Panc1 (cell line): Measurements from ENCODE around the gene OTUD1. TPM values are rescaled to one million over a fixed set of nuclear protein-coding genes. Genes with fewer than 3 reads are reported as not detected.

Source experiments
- ATAC-seq: fragments of 200-7000 bp; cut with Tn5 transposase; 2 replicates; pipeline ENCODE4 v1.9.1; 2020; ENCODE audit warnings: mild to moderate bottlenecking, moderate library complexity
- BruUV-seq: library from RNA; stranded (reverse); fragments of 400-500 nt; replicated peaks from 2 replicates; lab custom pipeline; 2021; lab: Mats Ljungman, UMichigan
- CTCF ChIA-PET: fragments of 300-600 bp; sonication (Branson Sonifier 250); formaldehyde crosslinking; loops from one replicate; lab custom pipeline; 2022; ENCODE audit warnings: antibody characterized with exemption; lab: Charles Lee
- POLR2A ChIA-PET: fragments of 300-600 bp; sonication (Branson Sonifier 250); formaldehyde crosslinking; loops from one replicate; lab custom pipeline; 2022; ENCODE audit warnings: antibody characterized with exemption; lab: Charles Lee
- DNase-seq: peaks from one replicate; pipeline ENCODE4 v3.0.0-alpha.2; 2010; ENCODE audit warnings: low read depth, low spot score
- H3K27ac ChIP-seq: 2 replicates; pipeline ENCODE4 v1.5.1; 2011; ENCODE audit warnings: mild to moderate bottlenecking, low read length, inconsistent platforms
- H3K27me3 ChIP-seq: fragments of 200-500 bp; sonication (Bioruptor generic); 2 replicates; pipeline ENCODE4 v1.6.0; 2014; ENCODE audit warnings: low read length, inconsistent platforms; ENCODE audit not compliant: control insufficient read depth, insufficient read depth
- H3K36me3 ChIP-seq: fragments of 200-500 bp; sonication (Bioruptor generic); 2 replicates; pipeline ENCODE4 v1.5.1; 2014; ENCODE audit warnings: inconsistent platforms, mild to moderate bottlenecking, low read length, moderate library complexity; ENCODE audit not compliant: control insufficient read depth, insufficient read depth
- H3K4me1 ChIP-seq: 2 replicates; pipeline ENCODE4 v1.5.1; 2011; ENCODE audit warnings: inconsistent platforms, mild to moderate bottlenecking, low read length, moderate library complexity; ENCODE audit not compliant: control insufficient read depth, insufficient read depth
- H3K4me3 ChIP-seq, 2 experiments: 2 replicates each; pipeline ENCODE4 v1.5.1; 2011 to 2012; ENCODE audit warnings: low read depth in 2 of 2, low read length in 2 of 2, mild to moderate bottlenecking in 2 of 2, inconsistent platforms in 1 of 2, moderate library complexity in 1 of 2
- H3K9me3 ChIP-seq: fragments of 200-500 bp; sonication (Bioruptor generic); 2 replicates; pipeline ENCODE4 v1.5.1; 2014; ENCODE audit warnings: low read depth, mild to moderate bottlenecking, inconsistent platforms, low read length, moderate library complexity; ENCODE audit not compliant: control insufficient read depth, insufficient read depth
- CTCF ChIP-seq: fragments of 450-650 bp; IDR thresholded peaks from 2 replicates; pipeline ENCODE4 v1.5.1; 2017; ENCODE audit warnings: mild to moderate bottlenecking
- POLR2AphosphoS5 ChIP-seq: IDR thresholded peaks from 2 replicates; pipeline ENCODE4 v1.6.1; 2012; ENCODE audit warnings: mild to moderate bottlenecking, low read depth, low read length, moderate library complexity
- REST ChIP-seq, 2 experiments: IDR thresholded peaks; 2 replicates each; pipeline ENCODE4 v1.6.1; 2011 to 2012; ENCODE audit warnings: low read depth in 2 of 2, control low read depth in 1 of 2, low read length in 1 of 2, mild to moderate bottlenecking in 1 of 2, moderate library complexity in 1 of 2; ENCODE audit not compliant: insufficient read depth in 1 of 2
- SIN3A ChIP-seq: IDR thresholded peaks from 2 replicates; pipeline ENCODE4 v1.6.1; 2012; ENCODE audit warnings: low read depth, mild to moderate bottlenecking, low read length, moderate library complexity, borderline replicate concordance; ENCODE audit not compliant: insufficient read depth
- TCF7L2 ChIP-seq: IDR thresholded peaks from 2 replicates; pipeline ENCODE4 v1.6.1; 2011; ENCODE audit warnings: mild to moderate bottlenecking, low read depth, low read length, inconsistent platforms
- in situ Hi-C: cut with HindIII; loops from 2 replicates; pipeline ENCODE4 v1.10.0; 2016; ENCODE audit warnings: low sequenced_read_pairs, low pct_unique_long_range_greater_than_20kb
- intact Hi-C: fragments of 100-400 bp; cut with micrococcal nuclease; formaldehyde crosslinking; loops from one replicate; pipeline ENCODE4 v1.10.0; 2022; ENCODE audit not compliant: unreplicated experiment
- total RNA-seq: library from RNA; stranded (reverse); gene quantifications from one replicate; pipeline ENCODE4 v1.2.1, GENCODE V29; 2021; ENCODE audit not compliant: unreplicated experiment

Gene OTUD1
- total RNA-seq, 1 experiment from 2014 or later: 2.8 TPM

- Histone ChIP-seq H3K27ac (no peak overlapping the region), H3K36me3 (no peaks in the 10 kb centered on the region), H3K27me3 (no peaks in the 10 kb centered on the region), H3K4me1 (no peaks in the 10 kb centered on the region), H3K4me3 (no peak overlapping the region), H3K9me3 (no peaks in the 10 kb centered on the region)
- TF ChIP-seq TCF7L2 (no peak), POLR2AphosphoS5 (no peak), CTCF (no peak), SIN3A (no peak), REST (IDR thresholded peaks at IDR 0.05; ENCODE audit: insufficient read depth in 1 of 2, low read depth in 2 of 2, low read length in 1 of 2) (no peak)
- intact Hi-C loops (no loop called here), in situ Hi-C loops (no loop called here)
- ChIA-PET CTCF (no interaction called here), POLR2A (no interaction called here)
- DNase-seq: no peak
- no peak for ATAC-seq
- no TSS peak for BruUV-seq
These were observed 16.9 kb upstream of the OTUD1 start for GRCh38 chr10:23422003-23422411.

GRCh38 chr10:23432166-23432565, 6.7 kb upstream of the OTUD1 start:
- no TSS peak for BruUV-seq
- no peak overlapping the region for H3K4me3 ChIP-seq
- TF ChIP-seq SIN3A (no peak), REST (IDR thresholded peaks at IDR 0.05; ENCODE audit: insufficient read depth in 1 of 2, low read depth in 2 of 2, low read length in 1 of 2) (no peak), CTCF (no peak), TCF7L2 (no peak), POLR2AphosphoS5 (no peak)
- H3K36me3 ChIP-seq: no peaks in the 10 kb centered on the region
- ATAC-seq (no peak), DNase-seq (no peak)
- in situ Hi-C loops (no loop called here), intact Hi-C loops (no loop called here)
- ChIA-PET CTCF (no interaction called here), POLR2A (no interaction called here)
- H3K9me3 ChIP-seq: no peaks in the 10 kb centered on the region
- no peaks in the 10 kb centered on the region for H3K27me3 ChIP-seq
- no peaks in the 10 kb centered on the region for H3K4me1 ChIP-seq
- no peak overlapping the region for H3K27ac ChIP-seq
